Sigmoid colon (tissue), 4 donors: Measurements from ENCODE around the gene OGFR.

Source experiments
- POLR2A ChIP-seq, 2 donors: fragments of 450-650 bp; IDR thresholded peaks; one replicate each; pipeline ENCODE4 v1.6.1; 2016; ENCODE audit warnings: antibody characterized with exemption in 2 of 2, mild to moderate bottlenecking in 2 of 2, moderate library complexity in 2 of 2
- POLR2AphosphoS5 ChIP-seq, 4 donors: sonication (generic); formaldehyde crosslinking; IDR thresholded peaks; one replicate each; pipeline ENCODE4 v1.6.1; 2017; ENCODE audit warnings: antibody characterized with exemption in 4 of 4
- TF ChIP-seq, protein P1 (sequence below), 4 experiments: fragments of 450-650 bp in 3 of 4; fragments of 200-600 bp in 1 of 4; IDR thresholded peaks; one replicate each; pipeline ENCODE4 v1.5.1; 2016 to 2019; ENCODE audit warnings: antibody characterized with exemption in 4 of 4, mild to moderate bottlenecking in 3 of 4, moderate library complexity in 2 of 4

DNA sequence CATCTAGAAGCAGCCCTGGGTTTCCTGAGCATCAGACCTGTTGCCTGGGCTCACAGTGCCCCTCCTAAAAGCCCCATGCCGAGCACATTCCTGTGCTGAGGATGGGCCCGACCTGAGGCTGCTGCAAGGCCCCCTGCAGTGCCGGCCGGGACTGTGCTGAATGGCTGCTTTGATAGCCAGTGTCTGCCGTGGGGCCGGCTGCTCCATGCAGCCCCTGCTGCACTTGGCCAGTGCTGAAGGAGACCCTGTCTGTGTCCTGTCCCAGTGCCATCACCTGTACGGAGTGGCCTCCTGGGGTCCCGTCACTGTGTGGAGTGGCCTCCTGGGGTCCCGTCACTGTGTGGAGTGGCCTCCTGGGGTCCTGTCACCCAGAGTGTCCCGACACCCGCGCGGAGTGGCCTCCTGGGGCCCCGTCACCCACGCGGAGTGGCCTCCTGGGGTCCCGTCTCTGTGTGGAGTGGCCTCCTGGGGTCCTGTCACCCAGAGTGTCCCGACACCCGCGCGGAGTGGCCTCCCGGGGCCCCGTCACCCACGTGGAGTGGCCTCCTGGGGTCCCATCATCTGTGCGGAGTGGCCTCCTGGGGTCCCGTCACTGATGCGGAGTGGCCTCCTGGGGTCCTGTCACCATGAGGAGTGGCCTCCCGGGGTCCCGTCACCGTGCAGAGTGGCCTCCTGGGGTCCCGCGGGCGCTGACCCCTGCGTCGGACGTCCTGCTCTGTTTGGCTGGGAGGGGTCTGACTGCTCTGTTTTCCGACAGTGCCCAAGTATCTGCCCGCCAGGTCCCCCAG lies 19.2 kb downstream of the OGFR start:
- TF ChIP-seq, protein P1, sequence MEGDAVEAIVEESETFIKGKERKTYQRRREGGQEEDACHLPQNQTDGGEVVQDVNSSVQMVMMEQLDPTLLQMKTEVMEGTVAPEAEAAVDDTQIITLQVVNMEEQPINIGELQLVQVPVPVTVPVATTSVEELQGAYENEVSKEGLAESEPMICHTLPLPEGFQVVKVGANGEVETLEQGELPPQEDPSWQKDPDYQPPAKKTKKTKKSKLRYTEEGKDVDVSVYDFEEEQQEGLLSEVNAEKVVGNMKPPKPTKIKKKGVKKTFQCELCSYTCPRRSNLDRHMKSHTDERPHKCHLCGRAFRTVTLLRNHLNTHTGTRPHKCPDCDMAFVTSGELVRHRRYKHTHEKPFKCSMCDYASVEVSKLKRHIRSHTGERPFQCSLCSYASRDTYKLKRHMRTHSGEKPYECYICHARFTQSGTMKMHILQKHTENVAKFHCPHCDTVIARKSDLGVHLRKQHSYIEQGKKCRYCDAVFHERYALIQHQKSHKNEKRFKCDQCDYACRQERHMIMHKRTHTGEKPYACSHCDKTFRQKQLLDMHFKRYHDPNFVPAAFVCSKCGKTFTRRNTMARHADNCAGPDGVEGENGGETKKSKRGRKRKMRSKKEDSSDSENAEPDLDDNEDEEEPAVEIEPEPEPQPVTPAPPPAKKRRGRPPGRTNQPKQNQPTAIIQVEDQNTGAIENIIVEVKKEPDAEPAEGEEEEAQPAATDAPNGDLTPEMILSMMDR (IDR thresholded peaks at IDR 0.05), result no peak
- TF ChIP-seq POLR2A (IDR thresholded peaks at IDR 0.05) (no peak), POLR2AphosphoS5 (IDR thresholded peaks at IDR 0.05) (no peak)
